Measurements from ENCODE around the gene SH3RF3.

The SH3RF3 gene

DNA sequence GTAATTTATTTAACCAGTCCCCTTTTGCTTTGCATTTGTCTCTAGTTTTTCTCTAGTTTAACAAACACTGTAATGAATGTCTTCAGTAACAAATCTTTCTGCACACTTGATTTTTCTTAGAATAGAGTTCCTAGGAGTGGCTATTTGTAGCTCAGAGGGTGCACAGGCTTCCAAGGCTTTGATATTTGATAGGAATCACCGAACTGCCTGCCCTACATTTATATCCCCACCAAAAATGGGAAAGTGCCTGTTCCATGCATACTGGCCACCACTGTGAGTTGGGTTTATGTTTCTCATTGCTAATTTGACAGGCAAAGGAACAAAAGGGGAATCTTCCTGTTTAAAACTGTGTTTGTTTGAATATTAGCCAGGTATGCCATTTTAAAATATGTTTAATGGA, 238.7 kb downstream of the SH3RF3 start:
- DNase-seq, result no peak

DNA sequence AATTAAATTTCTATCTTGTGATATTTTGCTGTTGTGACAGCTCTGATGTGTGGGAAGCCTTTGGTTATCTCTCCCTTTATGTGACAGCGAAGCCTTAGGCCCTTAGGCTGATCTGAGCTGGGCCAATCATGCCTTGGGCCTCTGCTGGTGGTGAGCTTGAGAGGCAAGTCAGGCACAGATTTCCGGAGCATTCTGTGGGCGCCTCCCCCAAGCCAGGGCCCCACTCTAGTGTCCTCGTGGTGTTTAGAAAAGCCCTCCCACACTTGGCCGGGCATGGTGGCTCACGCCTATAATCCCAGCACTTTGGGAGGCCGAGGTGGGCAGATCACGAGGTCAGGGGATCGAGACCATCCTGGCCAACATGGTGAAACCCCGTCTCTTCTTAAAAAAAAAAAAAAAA, 239.8 kb downstream of the SH3RF3 start:
- no peak for DNase-seq

- DNase-seq, result no peak
These were observed 240.7 kb downstream of the SH3RF3 start for GRCh38 chr2:109369671-109370191.

DNA sequence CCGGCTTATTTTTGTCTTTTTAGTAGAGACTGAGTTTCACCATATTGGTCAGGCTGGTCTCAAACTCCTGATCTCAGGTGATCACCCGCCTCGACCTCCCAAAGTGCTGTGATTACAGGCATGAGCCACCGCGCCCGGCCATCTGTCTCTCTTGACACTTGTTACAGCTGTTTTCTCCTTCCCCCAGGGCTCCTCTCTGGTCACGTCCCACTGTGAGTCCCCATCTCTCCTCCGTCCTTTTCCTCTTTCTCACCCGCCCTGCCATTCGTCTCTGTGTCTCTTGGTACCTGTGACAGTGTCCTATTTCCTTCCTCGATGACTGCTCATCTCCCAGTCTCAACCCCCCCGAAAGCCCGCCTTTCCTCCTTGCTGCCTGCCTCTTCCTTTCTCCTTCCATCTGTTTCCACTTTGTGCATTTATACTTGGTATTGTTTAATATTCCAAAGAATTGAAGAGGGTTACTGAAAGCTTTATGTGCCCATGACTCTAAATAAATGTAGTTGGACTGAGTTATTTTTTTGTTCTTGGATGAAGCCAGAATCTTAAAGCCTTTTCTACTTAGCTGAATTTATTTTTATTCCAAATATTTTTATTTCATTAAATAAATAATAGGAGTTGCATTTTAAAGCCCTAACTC, 241.5 kb downstream of the SH3RF3 start:
- DNase-seq, result no peak

DNA sequence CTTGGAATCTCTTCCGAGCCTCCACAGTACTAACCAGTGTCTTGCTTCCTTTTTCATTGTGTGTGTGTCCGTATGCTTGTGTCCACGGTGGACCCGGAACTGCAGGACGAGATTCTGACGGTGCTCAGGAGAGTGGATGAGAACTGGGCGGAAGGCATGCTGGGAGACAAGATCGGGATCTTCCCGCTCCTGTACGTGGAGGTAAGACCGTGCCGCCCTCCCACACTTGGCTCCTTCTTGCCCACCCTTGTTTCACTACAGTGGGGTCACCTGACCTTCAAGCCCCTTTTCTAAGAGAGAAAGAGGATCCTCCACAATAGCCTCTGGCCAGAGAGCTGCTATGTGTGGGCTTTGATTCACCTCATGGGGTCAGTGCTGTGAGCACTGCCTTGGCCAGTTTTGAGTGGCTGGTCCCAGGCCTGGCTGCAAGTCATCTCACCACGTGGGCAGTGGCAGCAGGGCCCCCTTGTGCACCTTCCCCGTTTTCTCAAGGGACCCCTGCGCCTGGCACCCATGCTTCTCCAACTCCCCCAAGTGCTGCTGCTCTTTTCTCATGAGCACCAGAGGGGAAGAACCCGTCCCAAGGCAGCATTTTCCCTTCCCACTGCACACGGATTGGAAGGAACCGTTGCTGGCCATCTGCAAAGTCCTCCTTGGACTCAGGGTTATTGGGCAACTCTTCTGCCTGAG, 242.6 kb downstream of the SH3RF3 start:
- no peak for DNase-seq

DNA sequence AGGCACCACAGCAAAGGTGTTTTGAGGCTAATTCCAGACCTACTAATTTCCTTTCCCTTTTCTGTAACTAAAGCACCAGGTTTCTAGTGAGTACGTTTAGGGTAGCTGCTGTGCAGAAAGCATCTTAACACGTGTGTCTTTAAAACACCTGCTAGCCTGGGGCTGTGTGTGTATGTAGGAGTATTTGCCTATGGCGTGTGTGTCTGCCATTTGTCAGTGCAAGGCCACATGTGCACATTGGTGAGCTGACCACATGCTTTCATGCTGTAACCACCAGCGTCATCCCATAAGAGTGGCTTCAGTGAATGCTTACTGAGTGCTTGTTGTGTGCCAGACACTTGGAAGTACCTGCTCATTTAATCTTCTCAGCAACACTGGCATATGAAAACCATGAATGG, 243.2 kb downstream of the SH3RF3 start:
- DNase-seq, result no peak

- DNase-seq, result no peak
These were observed 243.6 kb downstream of the SH3RF3 start for GRCh38 chr2:109372614-109373013.

- DNase-seq, result no peak
These were observed 245.0 kb downstream of the SH3RF3 start for GRCh38 chr2:109373791-109374547.

DNA sequence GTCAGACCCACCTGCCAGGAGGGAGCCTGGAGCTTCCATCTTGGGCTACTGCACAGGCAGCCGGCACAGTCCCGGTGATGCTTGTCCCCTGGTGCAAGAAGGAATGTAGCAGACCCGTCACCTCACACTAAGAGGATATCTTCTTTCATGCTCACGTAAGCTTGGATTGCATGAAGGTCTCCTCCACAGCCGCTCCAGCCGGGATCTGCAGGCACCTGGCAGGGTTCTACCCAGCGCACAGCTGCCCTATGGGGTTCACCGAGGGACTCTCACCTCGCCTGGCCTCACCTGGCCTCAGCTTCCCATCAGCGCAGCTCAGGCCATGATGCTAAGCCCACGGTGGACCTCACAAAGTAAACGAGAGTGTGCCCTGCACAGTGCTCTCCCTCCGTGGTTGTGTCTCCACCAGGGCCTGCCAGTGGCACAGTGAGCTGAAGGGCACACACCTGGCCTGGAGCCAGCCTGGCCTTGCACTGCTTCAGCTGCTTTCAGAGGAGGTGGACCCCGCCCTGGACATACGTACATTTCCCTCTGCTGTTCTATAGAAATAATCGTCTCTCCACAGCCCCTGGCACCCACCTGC, 245.6 kb downstream of the SH3RF3 start:
- DNase-seq, result no peak

DNA sequence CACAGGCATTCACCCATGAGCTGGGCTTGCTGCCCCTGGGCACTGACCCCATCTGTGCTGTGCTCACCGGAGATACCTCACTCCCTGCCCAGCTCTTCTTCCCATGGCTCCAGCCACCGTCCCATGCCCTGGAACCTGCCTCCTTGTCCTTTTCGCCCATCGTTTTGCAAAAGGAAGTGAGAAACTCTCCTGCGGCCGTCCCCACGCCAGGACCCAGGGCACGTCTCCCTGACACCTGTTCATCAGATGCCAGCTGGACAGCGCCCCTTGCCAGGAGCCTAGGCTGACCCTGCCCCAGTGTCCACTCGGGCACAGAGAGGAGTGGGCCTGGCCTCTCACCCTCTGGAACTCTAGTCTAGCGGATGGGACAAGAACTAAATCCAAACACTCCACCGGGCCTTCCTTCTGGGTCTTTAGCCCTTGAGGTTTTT, 246.1 kb downstream of the SH3RF3 start:
- DNase-seq, result no peak

- DNase-seq, result no peak
These were observed 246.7 kb downstream of the SH3RF3 start for GRCh38 chr2:109375656-109376055.

GRCh38 chr2:109376115-109376514, 247.1 kb downstream of the SH3RF3 start:
- DNase-seq, result no peak

DNA sequence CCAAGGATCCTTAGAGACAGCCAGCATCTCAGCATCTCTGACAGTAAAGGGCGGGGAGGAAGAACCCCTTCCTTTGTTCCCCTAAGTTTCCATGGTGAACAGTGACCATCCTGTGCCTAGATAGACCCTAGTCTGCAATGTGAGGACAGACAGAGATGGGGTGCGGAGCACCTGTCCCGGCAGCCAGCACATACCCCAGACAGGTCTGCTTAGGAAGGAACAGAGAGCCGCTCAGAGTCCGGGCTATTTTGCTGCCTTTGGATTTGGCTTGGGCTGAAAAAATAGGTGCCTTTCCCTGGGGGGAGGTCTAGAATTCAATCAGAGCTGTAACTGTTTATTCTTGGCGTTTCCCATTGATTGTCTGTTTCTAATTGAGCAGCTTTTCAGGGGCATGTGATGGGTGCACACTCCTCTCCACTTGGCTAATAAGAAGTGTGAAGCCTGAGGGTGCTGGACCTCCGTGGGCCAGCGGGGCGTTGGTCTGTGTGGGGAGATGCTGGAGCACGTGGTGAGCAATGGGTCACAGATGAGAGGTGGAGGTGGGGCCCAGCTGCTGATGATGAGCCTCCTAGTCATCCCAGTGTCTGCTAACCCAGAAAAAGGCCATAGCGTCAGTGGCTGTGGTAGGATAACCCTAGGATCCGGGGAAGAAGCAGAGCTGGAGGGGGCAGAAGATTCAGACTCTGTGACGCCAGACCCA, 247.9 kb downstream of the SH3RF3 start:
- DNase-seq, result no peak

- DNase-seq, result no peak
These were observed 249.0 kb downstream of the SH3RF3 start for GRCh38 chr2:109377976-109378375.

- no peak for DNase-seq
These were observed 249.7 kb downstream of the SH3RF3 start for GRCh38 chr2:109378682-109379081.

- DNase-seq, result no peak
These were observed 250.5 kb downstream of the SH3RF3 start for GRCh38 chr2:109379507-109379906.

GRCh38 chr2:109380502-109381326, 251.7 kb downstream of the SH3RF3 start:
- no peak for DNase-seq

GRCh38 chr2:109381327-109381820, 252.4 kb downstream of the SH3RF3 start:
- DNase-seq, result no peak

GRCh38 chr2:109382226-109382895, 253.4 kb downstream of the SH3RF3 start:
- DNase-seq, result no peak

DNA sequence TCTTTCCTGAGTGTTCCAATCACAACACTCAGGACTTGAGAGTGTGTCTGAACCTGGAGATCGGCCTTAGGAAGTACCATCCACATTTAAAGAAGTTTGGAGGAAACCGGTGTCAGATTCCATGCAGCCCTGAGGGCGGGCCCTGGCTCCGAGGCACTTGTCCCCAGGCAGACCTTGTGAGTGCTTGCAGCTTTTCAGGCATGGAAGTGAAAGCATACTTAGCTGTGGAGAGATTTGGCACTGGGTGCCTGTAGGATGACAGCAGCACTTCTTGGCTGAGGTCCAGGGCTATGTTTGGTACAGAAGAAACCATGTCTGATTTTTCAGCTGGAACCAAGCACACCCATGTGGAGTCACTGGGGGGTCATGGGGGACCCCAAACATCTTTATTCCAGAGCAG, 253.9 kb downstream of the SH3RF3 start:
- peak; percentile 10 for DNase-seq
